Thyroid gland (tissue), 4 donors: ENCODE data around the gene STH. TPM values are rescaled to one million over a fixed set of nuclear protein-coding genes. Genes with fewer than 3 reads are reported as not detected.

Source experiments
- DNase-seq, 2 donors: peaks; one replicate each; pipeline ENCODE4 v3.0.0-alpha.2; 2019
- H3K27ac ChIP-seq, 3 donors: fragments of 200-600 bp; sonication (generic); 1 replicate in 2 of 3; 2 replicates in 1 of 3; pipeline ENCODE4 v1.5.1; 2016 to 2019; ENCODE audit warnings: mild to moderate bottlenecking in 1 of 3, moderate library complexity in 1 of 3
- H3K27me3 ChIP-seq: fragments of 200-600 bp; sonication (generic); one replicate; pipeline ENCODE4 v1.5.1; 2019
- H3K36me3 ChIP-seq, 2 donors: fragments of 200-600 bp; sonication (generic); one replicate each; pipeline ENCODE4 v1.5.1; 2016 to 2019
- H3K4me1 ChIP-seq, 2 donors: fragments of 200-600 bp; sonication (generic); one replicate each; pipeline ENCODE4 v1.5.1; 2017 to 2019
- H3K4me3 ChIP-seq, 3 donors: fragments of 200-600 bp; sonication (generic); replicated peaks in 1 of 3; 1 replicate in 2 of 3; 2 replicates in 1 of 3; pipeline ENCODE4 v1.5.1; 2016; ENCODE audit warnings: mild to moderate bottlenecking in 1 of 3
- H3K9me3 ChIP-seq: fragments of 200-600 bp; sonication (generic); one replicate; pipeline ENCODE4 v1.5.1; 2017
- CTCF ChIP-seq, 6 experiments: fragments of 200-600 bp in 3 of 6; fragments of 450-650 bp in 3 of 6; sonication (generic) in 3 of 6; IDR thresholded peaks; one replicate each; pipeline ENCODE4 v1.5.1; 2016 to 2019; ENCODE audit warnings: antibody characterized with exemption in 6 of 6, mild to moderate bottlenecking in 2 of 6, inconsistent platforms in 1 of 6, moderate library complexity in 1 of 6
- POLR2A ChIP-seq, 2 donors: fragments of 450-650 bp; IDR thresholded peaks; one replicate each; pipeline ENCODE4 v1.6.1; 2017; ENCODE audit warnings: antibody characterized with exemption in 2 of 2, mild to moderate bottlenecking in 2 of 2, moderate library complexity in 1 of 2
- WGBS, 2 donors: methylation state at CpG; one replicate each; pipeline ENCODE4 v1.1.5; 2017; 5-methylcytosine and 5-hydroxymethylcytosine counted together
- intact Hi-C: fragments of 100-400 bp; cut with DNase I; formaldehyde crosslinking; loops from one replicate; pipeline ENCODE4 v1.15.1; 2023
- total RNA-seq, 4 donors: library from RNA; depleted of rRNA; stranded (reverse); fragments of >200 nt; gene quantifications; one replicate each; pipeline ENCODE4 v1.2.3, GENCODE V29; 2016

Gene STH
- total RNA-seq, 4 donors from 2014 or later = not detected

GRCh38 chr17:46028981-46029565, 30.0 kb downstream of the STH start:
- TF ChIP-seq POLR2A (IDR thresholded peaks at IDR 0.05) = no peak
- TF ChIP-seq CTCF (IDR thresholded peaks at IDR 0.05) = no peak
- H3K27ac ChIP-seq = no peak overlapping the region
- DNase-seq = no peak
- WGBS, 2 donors = 86 to 87% methylated on average over 4 of the region's 4 CpGs
- no peaks in the 10 kb centered on the region for H3K9me3 ChIP-seq
- intact Hi-C loops = no loop called here
- peaks cover 0 to 14% of the 10 kb centered on the region in 2 donors for H3K4me1 ChIP-seq
- peaks cover 33 to 35% of the 10 kb centered on the region in 2 donors for H3K36me3 ChIP-seq
- no peak overlapping the region for H3K4me3 ChIP-seq
- H3K27me3 ChIP-seq = no peaks in the 10 kb centered on the region

- WGBS, 2 donors = 98% methylated on average over 6 of the region's 6 CpGs
- Histone ChIP-seq H3K9me3 (no peaks in the 10 kb centered on the region), H3K4me1 (peaks cover 0 to 14% of the 10 kb centered on the region in 2 donors), H3K27me3 (no peaks in the 10 kb centered on the region), H3K27ac (no peak overlapping the region), H3K36me3 (peaks cover 35 to 40% of the 10 kb centered on the region in 2 donors), H3K4me3 (no peak overlapping the region)
- TF ChIP-seq CTCF (IDR thresholded peaks at IDR 0.05) = no peak
- TF ChIP-seq POLR2A (IDR thresholded peaks at IDR 0.05) = no peak
- intact Hi-C loops = no loop called here
- DNase-seq = no peak
Observed at GRCh38 chr17:46029627-46030026, 30.6 kb downstream of the STH start.

- Histone ChIP-seq H3K4me1 (peaks cover 0 to 10% of the 10 kb centered on the region in 2 donors), H3K9me3 (no peaks in the 10 kb centered on the region), H3K4me3 (no peak overlapping the region), H3K27ac (no peak overlapping the region), H3K27me3 (no peaks in the 10 kb centered on the region), H3K36me3 (peaks cover 39 to 40% of the 10 kb centered on the region in 2 donors)
- 88 to 93% methylated on average over 3 of the region's 3 CpGs for WGBS, 2 donors
- no peak for DNase-seq
- no peak for TF ChIP-seq POLR2A (IDR thresholded peaks at IDR 0.05)
- TF ChIP-seq CTCF (IDR thresholded peaks at IDR 0.05) = no peak
- intact Hi-C loops = no loop called here
Observed at GRCh38 chr17:46030752-46031151, 31.7 kb downstream of the STH start.

GRCh38 chr17:46031440-46031839, 32.4 kb downstream of the STH start:
- Histone ChIP-seq H3K9me3 (no peaks in the 10 kb centered on the region), H3K36me3 (peaks cover 44 to 46% of the 10 kb centered on the region in 2 donors), H3K4me1 (peaks cover 0 to 3% of the 10 kb centered on the region in 2 donors), H3K4me3 (no peak overlapping the region), H3K27me3 (no peaks in the 10 kb centered on the region), H3K27ac (no peak overlapping the region)
- TF ChIP-seq POLR2A (IDR thresholded peaks at IDR 0.05) (no peak), CTCF (IDR thresholded peaks at IDR 0.05) (no peak)
- peak in 1 of 2 donors; percentile 16 for DNase-seq
- intact Hi-C loops = no loop called here
- WGBS, 2 donors = 89 to 91% methylated on average over 12 to 13 of the region's 16 CpGs

- no peak for DNase-seq
- no peak overlapping the region for H3K27ac ChIP-seq
- intact Hi-C loops = no loop called here
- peaks cover 48 to 51% of the 10 kb centered on the region in 2 donors for H3K36me3 ChIP-seq
- no peaks in the 10 kb centered on the region for H3K27me3 ChIP-seq
- WGBS, 2 donors = 92 to 97% methylated on average over 2 to 8 of the region's 8 CpGs
- TF ChIP-seq CTCF (IDR thresholded peaks at IDR 0.05) (no peak), POLR2A (IDR thresholded peaks at IDR 0.05) (no peak)
- no peaks in the 10 kb centered on the region for H3K4me1 ChIP-seq
- H3K9me3 ChIP-seq = no peaks in the 10 kb centered on the region
- H3K4me3 ChIP-seq = no peak overlapping the region
Observed at GRCh38 chr17:46031920-46032319, 32.9 kb downstream of the STH start.
